Measurements from ENCODE around the gene LHB. TPM values are rescaled to one million over a fixed set of nuclear protein-coding genes. Genes with fewer than 3 reads are reported as not detected.

LHB gene
- total and polyA plus RNA-seq, 2 donors (not counting 3 experiments of a cell fraction or from before 2014, with no cell fraction given): 1.3 TPM; not detected in 1

DNA sequence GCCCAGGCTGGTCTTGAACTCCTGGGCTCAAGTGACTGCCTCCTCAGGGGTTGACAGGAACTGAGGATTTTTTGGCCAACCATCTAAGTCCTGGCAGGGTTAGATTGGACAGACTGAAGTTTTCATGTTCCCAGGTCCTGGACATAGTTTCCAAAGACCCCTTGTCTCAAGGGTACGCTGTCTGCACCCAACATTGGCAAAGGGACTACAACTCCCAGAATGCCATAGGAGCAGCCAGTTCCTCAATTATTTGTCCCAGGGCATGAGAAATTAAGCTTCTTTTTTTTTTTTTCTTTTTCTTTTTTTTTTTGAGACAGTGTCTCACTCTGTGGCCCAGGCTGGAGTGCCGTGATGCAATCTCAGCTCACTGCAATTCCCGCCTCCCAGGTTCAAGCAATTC is 30.7 kb downstream of the LHB start:
- H3K4me1 ChIP-seq (ENCODE audit: control insufficient read depth, extremely low read depth, insufficient read depth, low read length): no peaks in the 10 kb centered on the region
- no peaks in the 10 kb centered on the region for H3K9me1 ChIP-seq (replicated peaks; ENCODE audit: control insufficient read depth, extremely low read depth, insufficient read depth, low read length)
- H3K4me2 ChIP-seq (ENCODE audit: insufficient read depth, low read length): no peak overlapping the region
- no peak overlapping the region for H3K4me3 ChIP-seq (replicated peaks in 1 of 3; ENCODE audit: insufficient read depth in 1 of 3, low read depth in 1 of 3, low read length in 3 of 3)
- dilution Hi-C loops (cut with MboI; ENCODE audit: extremely low pct_ligation_motif_present, low sequenced_read_pairs): no loop called here
- CTCF ChIA-PET: interaction anchor here (0.7 to 1.9 kb wide), 5 partner anchors 8 to 191 kb away, joined by 3 to 12 read pairs (median 6); no protein-coding TSS in a partner anchor
- H3K9me3 ChIP-seq (replicated peaks; ENCODE audit: control insufficient read depth, insufficient read depth, low read length): no peaks in the 10 kb centered on the region
- no peaks in the 10 kb centered on the region for H4K20me1 ChIP-seq (replicated peaks; ENCODE audit: control insufficient read depth, extremely low read depth, insufficient read depth, low read length)
- POLR2A ChIA-PET: no interaction called here
- TF ChIP-seq FOS (IDR thresholded peaks at IDR 0.05; ENCODE audit: borderline replicate concordance, insufficient read depth, low read length): no peak
- no peak for TF ChIP-seq POLR2AphosphoS5 (IDR thresholded peaks at IDR 0.05; ENCODE audit: insufficient read depth, low read depth, low read length)
- TF ChIP-seq CTCF (IDR thresholded peaks at IDR 0.05; ENCODE audit: extremely low read depth in 1 of 2, insufficient read depth in 1 of 2, low read depth in 1 of 2, low read length in 2 of 2): no peak
- no peak for TF ChIP-seq POLR2A (IDR thresholded peaks at IDR 0.05; ENCODE audit: low read depth, low read length)
- TF ChIP-seq MYC (IDR thresholded peaks at IDR 0.05; ENCODE audit: low read depth, low read length): no peak
- TF ChIP-seq, protein P1, sequence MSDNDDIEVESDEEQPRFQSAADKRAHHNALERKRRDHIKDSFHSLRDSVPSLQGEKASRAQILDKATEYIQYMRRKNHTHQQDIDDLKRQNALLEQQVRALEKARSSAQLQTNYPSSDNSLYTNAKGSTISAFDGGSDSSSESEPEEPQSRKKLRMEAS (IDR thresholded peaks at IDR 0.05; ENCODE audit: insufficient read depth, insufficient read length): no peak
- TF ChIP-seq JUN (IDR thresholded peaks at IDR 0.05; ENCODE audit: borderline replicate concordance, insufficient read depth, insufficient read length, low read depth): no peak
- TF ChIP-seq GATA2 (IDR thresholded peaks at IDR 0.05; ENCODE audit: insufficient read depth, insufficient read length, low read depth, low read length): no peak
- no peak for TF ChIP-seq EZH2 (IDR thresholded peaks at IDR 0.05; ENCODE audit: borderline replicate concordance, low read depth, low read length, severe bottlenecking)
- BruUV-seq (replicated peaks): no TSS peak
- DNase-seq (ENCODE audit: low read depth, low spot score) (no peak), FAIRE-seq (no peak)
- H3K9ac ChIP-seq (replicated peaks; ENCODE audit: extremely low read depth, insufficient read depth, low read length): no peak overlapping the region
- peaks cover 0 to 14% of the 10 kb centered on the region in 2 experiments for H3K36me3 ChIP-seq (ENCODE audit: control insufficient read depth in 2 of 2, extremely low read depth in 1 of 2, insufficient read depth in 2 of 2, low read length in 2 of 2)
- H3K27me3 ChIP-seq (ENCODE audit: control insufficient read depth in 2 of 2, insufficient read depth in 2 of 2, low read length in 2 of 2): no peaks in the 10 kb centered on the region
- no peak overlapping the region for H3K27ac ChIP-seq (ENCODE audit: insufficient read depth, low read depth, low read length)
- H3K79me2 ChIP-seq (ENCODE audit: control insufficient read depth, insufficient read depth, low read length): peaks cover 7% of the 10 kb centered on the region
- no peak overlapping the region for H2AFZ ChIP-seq (ENCODE audit: low read depth, low read length)
- intact Hi-C loops (cut with micrococcal nuclease): no loop called here
